ENCODE results near the gene FBLL1. TPM values are rescaled to one million over a fixed set of nuclear protein-coding genes. Genes with fewer than 3 reads are reported as not detected.

FBLL1 gene
- total and polyA plus RNA-seq, 9 of the 15 experiments (the other 6 are each of a cell fraction or from before 2014, with no cell fraction given) = not detected

- TF ChIP-seq THAP7 (CRISPR knock-in tag; IDR thresholded peaks at IDR 0.05) (no peak), RAD51 (IDR thresholded peaks at IDR 0.05; ENCODE audit: borderline replicate concordance, low read depth) (no peak), BRF1 (IDR thresholded peaks at IDR 0.05; ENCODE audit: borderline replicate concordance, extremely low read depth, insufficient read length) (no peak), MAZ (CRISPR knock-in tag; conservative IDR thresholded peaks at IDR 0.05 in 1 of 2, IDR thresholded peaks at IDR 0.05 in 1 of 2) (peak; percentile 100), DMBX1 (CRISPR knock-in tag; IDR thresholded peaks at IDR 0.05; ENCODE audit: borderline replicate concordance) (no peak), SETDB1 (IDR thresholded peaks at IDR 0.05; ENCODE audit: low read length) (no peak), TAL1 (IDR thresholded peaks at IDR 0.05) (no peak), PHTF2 (CRISPR knock-in tag; IDR thresholded peaks at IDR 0.05) (no peak), BRF2 (IDR thresholded peaks at IDR 0.05; ENCODE audit: borderline replicate concordance, insufficient read depth, insufficient read length) (no peak), DACH1 (IDR thresholded peaks at IDR 0.05; ENCODE audit: partially characterized antibody) (no peak), ZFPM2 (CRISPR knock-in tag; IDR thresholded peaks at IDR 0.05) (no peak), NCOA2 (IDR thresholded peaks at IDR 0.05; ENCODE audit: partially characterized antibody in 2 of 2) (no peak), POLR3G (IDR thresholded peaks at IDR 0.05; ENCODE audit: extremely low read depth, insufficient read length, insufficient replicate concordance) (no peak), HNRNPK (IDR thresholded peaks at IDR 0.05; ENCODE audit: low read depth, low read length, poor library complexity, severe bottlenecking) (no peak), SREBF2 (CRISPR knock-in tag; IDR thresholded peaks at IDR 0.05) (no peak), NEUROD1 (IDR thresholded peaks at IDR 0.05; ENCODE audit: borderline replicate concordance, low read depth, low read length, partially characterized antibody) (no peak), SMAD2 (IDR thresholded peaks at IDR 0.05; ENCODE audit: low read depth, low read length) (no peak), BCL6 (CRISPR knock-in tag; IDR thresholded peaks at IDR 0.05) (no peak), ELF1 (tag; IDR thresholded peaks at IDR 0.05) (peak; percentile 65), RBM25 (IDR thresholded peaks at IDR 0.05; ENCODE audit: low read depth, low read length, severe bottlenecking) (peak; percentile 32), TOE1 (IDR thresholded peaks at IDR 0.05; ENCODE audit: borderline replicate concordance) (peak; percentile 50; the same call in 1 of the 2 replicates), TOE1 (CRISPR knock-in tag; IDR thresholded peaks at IDR 0.05; ENCODE audit: borderline replicate concordance, low read depth) (no peak), ZNF76 (CRISPR knock-in tag; IDR thresholded peaks at IDR 0.05; ENCODE audit: borderline replicate concordance) (no peak), ZBTB1 (CRISPR knock-in tag; IDR thresholded peaks at IDR 0.05; ENCODE audit: borderline replicate concordance, low read depth) (peak; percentile 46; the same call in 1 of the 2 replicates), ILK (tag; IDR thresholded peaks at IDR 0.05; ENCODE audit: borderline replicate concordance, low read depth) (no peak), NFIC (IDR thresholded peaks at IDR 0.05) (0 out of 2 replicates have a peak, but pooled peaks have one; percentile 27)
These were observed 42.8 kb upstream of the FBLL1 start, which contains the start of gene RARS1 (continued) for GRCh38 chr5:168486136-168486879.

Data from K562 (cell line).